CD14-positive monocyte (primary cell): ENCODE results near the gene NUMBL. TPM values are rescaled to one million over a fixed set of nuclear protein-coding genes. Genes with fewer than 3 reads are reported as not detected.

ENCODE experiments used
- DNase-seq, 3 donors: peaks; one replicate each; pipeline ENCODE4 v3.0.0-alpha.2; 2011 to 2022
- H2AFZ ChIP-seq: 2 replicates; pipeline ENCODE4 v1.6.0; 2012; ENCODE audit warnings: mild to moderate bottlenecking, low read depth, low read length, inconsistent platforms; ENCODE audit not compliant: insufficient read depth, poor library complexity, severe bottlenecking
- H3K27ac ChIP-seq, 2 donors: 1 replicate in 1 of 2; 2 replicates in 1 of 2; pipeline ENCODE4 v1.5.1; 2012 to 2013; ENCODE audit warnings: low read length in 2 of 2, control low read depth in 1 of 2, inconsistent platforms in 1 of 2, low read depth in 1 of 2, mild to moderate bottlenecking in 1 of 2
- H3K27me3 ChIP-seq, 2 donors: one replicate each; pipeline versions ENCODE4 v1.6.0 to v1.6.1; 2011 to 2013; ENCODE audit warnings: low read length in 2 of 2; ENCODE audit not compliant: control insufficient read depth in 2 of 2, insufficient read depth in 2 of 2
- H3K36me3 ChIP-seq, 2 donors: replicated peaks in 1 of 2; 1 replicate in 1 of 2; 2 replicates in 1 of 2; pipeline versions ENCODE4 v1.5.1 to v1.6.1; 2012 to 2013; ENCODE audit warnings: low read length in 2 of 2, control low read depth in 1 of 2, inconsistent platforms in 1 of 2, mild to moderate bottlenecking in 1 of 2; ENCODE audit not compliant: insufficient read depth in 2 of 2, control insufficient read depth in 1 of 2
- H3K4me1 ChIP-seq, 2 donors: 1 replicate in 1 of 2; 2 replicates in 1 of 2; pipeline versions ENCODE4 v1.5.1 to v1.6.1; 2012 to 2013; ENCODE audit warnings: low read length in 2 of 2, control low read depth in 1 of 2, inconsistent platforms in 1 of 2, mild to moderate bottlenecking in 1 of 2, moderate library complexity in 1 of 2; ENCODE audit not compliant: insufficient read depth in 2 of 2, control insufficient read depth in 1 of 2
- H3K4me2 ChIP-seq: replicated peaks from 2 replicates; pipeline ENCODE3; 2012; ENCODE audit warnings: low read length, moderate library complexity, mild to moderate bottlenecking; ENCODE audit not compliant: poor library complexity, severe bottlenecking; ENCODE audit errors: extremely low read depth
- H3K4me3 ChIP-seq, 3 experiments: fragments of 200-600 bp in 1 of 3; sonication (generic) in 1 of 3; replicated peaks in 1 of 3; 1 replicate in 2 of 3; 2 replicates in 1 of 3; pipeline ENCODE4 v1.5.1; 2011 to 2013; ENCODE audit warnings: low read length in 3 of 3, mild to moderate bottlenecking in 3 of 3, control low read depth in 2 of 3, low read depth in 2 of 3, inconsistent platforms in 1 of 3, moderate library complexity in 1 of 3
- H3K79me2 ChIP-seq: 2 replicates; pipeline ENCODE4 v1.6.0; 2012; ENCODE audit warnings: mild to moderate bottlenecking, control low read depth, inconsistent platforms, low read length, moderate library complexity; ENCODE audit not compliant: insufficient read depth
- H3K9ac ChIP-seq: 2 replicates; pipeline ENCODE4 v1.6.0; 2017; ENCODE audit warnings: low read length, mild to moderate bottlenecking; ENCODE audit not compliant: insufficient read depth, poor library complexity, severe bottlenecking
- H3K9me3 ChIP-seq, 2 donors: replicated peaks in 1 of 2; 1 replicate in 1 of 2; 2 replicates in 1 of 2; pipeline versions ENCODE4 v1.5.1 to v1.6.1; 2012 to 2013; ENCODE audit warnings: low read length in 2 of 2, control low read depth in 1 of 2; ENCODE audit not compliant: control insufficient read depth in 1 of 2, insufficient read depth in 1 of 2
- H4K20me1 ChIP-seq: 2 replicates; pipeline ENCODE4 v1.6.0; 2012; ENCODE audit warnings: mild to moderate bottlenecking, low read length, control low read depth, moderate library complexity; ENCODE audit not compliant: insufficient read depth
- H3K27ac Mint-ChIP-seq, 7 donors: one replicate each; pipeline ENCODE4 v1.8.0; 2020; ENCODE audit warnings: mild to moderate bottlenecking in 7 of 7, mixed read lengths in 7 of 7, moderate library complexity in 6 of 7, inconsistent platforms in 2 of 7
- H3K27me3 Mint-ChIP-seq, 3 donors: one replicate each; pipeline ENCODE4 v1.8.0; 2021 to 2022; ENCODE audit warnings: low read depth in 3 of 3, mild to moderate bottlenecking in 3 of 3, mixed read lengths in 3 of 3, moderate library complexity in 3 of 3, inconsistent platforms in 1 of 3
- H3K36me3 Mint-ChIP-seq, 2 donors: one replicate each; pipeline ENCODE4 v1.8.0; 2020; ENCODE audit warnings: mixed read lengths in 2 of 2, inconsistent platforms in 1 of 2, mild to moderate bottlenecking in 1 of 2
- H3K4me1 Mint-ChIP-seq: one replicate; pipeline ENCODE4 v1.8.0; 2020; ENCODE audit warnings: mild to moderate bottlenecking, mixed read lengths
- H3K4me3 Mint-ChIP-seq, 2 donors: one replicate each; pipeline ENCODE4 v1.8.0; 2020; ENCODE audit warnings: mild to moderate bottlenecking in 2 of 2, mixed read lengths in 2 of 2, moderate library complexity in 1 of 2
- H3K9me3 Mint-ChIP-seq, 7 donors: one replicate each; pipeline ENCODE4 v1.8.0; 2020 to 2022; ENCODE audit warnings: mixed read lengths in 7 of 7, mild to moderate bottlenecking in 6 of 7, moderate library complexity in 6 of 7, inconsistent platforms in 2 of 7
- WGBS: methylation state at CpG from one replicate; pipeline ENCODE4 v1.1.5; 2013; ENCODE audit warnings: missing lambda C conversion rate; ENCODE audit not compliant: insufficient coverage; 5-methylcytosine and 5-hydroxymethylcytosine counted together
- intact Hi-C, 2 donors: fragments of 100-400 bp; cut with micrococcal nuclease; formaldehyde crosslinking; loops; one replicate each; pipeline versions ENCODE4 v1.15.0 to v1.15.1; 2023
- polyA plus RNA-seq, 3 donors: library from polyadenylated mRNA; depleted of rRNA in 1 of 3; unstranded in 2 of 3; stranded (reverse) in 1 of 3; fragments of 300-500 nt in 2 of 3; fragments of >200 nt in 1 of 3; fragmentation: Illumina TruSeq in 2 of 3; gene quantifications; 1 replicate in 2 of 3; 2 replicates in 1 of 3; pipeline ENCODE4 v1.2.3, GENCODE V29; 2012 to 2021
- TF ChIP-seq, protein P1 (sequence below): fragments of 200-600 bp; IDR thresholded peaks from one replicate; pipeline ENCODE4 v1.8.0; 2022; ENCODE audit warnings: antibody characterized with exemption, mild to moderate bottlenecking

The NUMBL gene
- polyA plus RNA-seq, 3 donors: 0.12 to 7.2 (median 0.45) TPM

DNA sequence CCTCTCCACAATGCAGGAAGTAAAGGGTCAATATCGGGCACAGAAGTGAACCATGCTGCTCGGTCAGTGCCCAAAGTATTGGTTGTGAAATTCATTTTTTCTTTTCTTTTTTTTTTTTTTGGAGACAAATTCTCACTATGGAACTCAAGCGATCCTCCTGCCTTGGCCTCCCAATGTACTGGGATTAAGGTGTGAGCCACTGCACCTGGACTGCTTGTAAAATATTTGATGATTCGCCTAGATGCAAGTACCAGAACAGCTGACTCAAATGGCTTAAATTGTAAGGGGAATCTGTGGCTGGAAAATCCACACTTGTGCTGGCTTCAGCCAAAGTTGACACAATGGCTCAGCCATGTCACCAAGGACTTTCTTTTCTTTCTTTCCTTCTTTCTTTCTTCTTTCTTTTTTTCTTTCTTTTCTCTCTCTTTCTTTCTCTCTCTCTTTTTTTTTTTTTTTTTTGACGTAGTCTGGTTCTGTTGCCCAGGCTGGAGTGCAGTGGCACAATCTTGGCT lies 43.7 kb downstream of the NUMBL start:
- Mint-ChIP-seq H3K4me1 (no peaks in the 10 kb centered on the region), H3K4me3 (peak overlapping the region in 1 of 2 donors; percentile 6), H3K9me3 (peaks cover 0 to 2% (median 0%) of the 10 kb centered on the region in 7 donors), H3K36me3 (no peaks in the 10 kb centered on the region), H3K27me3 (peaks cover 2 to 12% (median 4%) of the 10 kb centered on the region in 3 donors), H3K27ac (peak overlapping the region in 1 of 7 donors; percentile 11)
- H3K9ac ChIP-seq: no peak overlapping the region
- H3K79me2 ChIP-seq: no peaks in the 10 kb centered on the region
- no CpG with 5 or more reads among the region's 5 CpGs for WGBS
- TF ChIP-seq, protein P1, sequence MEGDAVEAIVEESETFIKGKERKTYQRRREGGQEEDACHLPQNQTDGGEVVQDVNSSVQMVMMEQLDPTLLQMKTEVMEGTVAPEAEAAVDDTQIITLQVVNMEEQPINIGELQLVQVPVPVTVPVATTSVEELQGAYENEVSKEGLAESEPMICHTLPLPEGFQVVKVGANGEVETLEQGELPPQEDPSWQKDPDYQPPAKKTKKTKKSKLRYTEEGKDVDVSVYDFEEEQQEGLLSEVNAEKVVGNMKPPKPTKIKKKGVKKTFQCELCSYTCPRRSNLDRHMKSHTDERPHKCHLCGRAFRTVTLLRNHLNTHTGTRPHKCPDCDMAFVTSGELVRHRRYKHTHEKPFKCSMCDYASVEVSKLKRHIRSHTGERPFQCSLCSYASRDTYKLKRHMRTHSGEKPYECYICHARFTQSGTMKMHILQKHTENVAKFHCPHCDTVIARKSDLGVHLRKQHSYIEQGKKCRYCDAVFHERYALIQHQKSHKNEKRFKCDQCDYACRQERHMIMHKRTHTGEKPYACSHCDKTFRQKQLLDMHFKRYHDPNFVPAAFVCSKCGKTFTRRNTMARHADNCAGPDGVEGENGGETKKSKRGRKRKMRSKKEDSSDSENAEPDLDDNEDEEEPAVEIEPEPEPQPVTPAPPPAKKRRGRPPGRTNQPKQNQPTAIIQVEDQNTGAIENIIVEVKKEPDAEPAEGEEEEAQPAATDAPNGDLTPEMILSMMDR: no peak
- no peak overlapping the region for H2AFZ ChIP-seq
- no peaks in the 10 kb centered on the region for H3K27me3 ChIP-seq
- no peaks in the 10 kb centered on the region for H4K20me1 ChIP-seq
- no peaks in the 10 kb centered on the region for H3K36me3 ChIP-seq
- H3K4me1 ChIP-seq: no peaks in the 10 kb centered on the region
- H3K4me2 ChIP-seq: no peak overlapping the region
- no peak for DNase-seq
- H3K27ac ChIP-seq: no peak overlapping the region
- no peak overlapping the region for H3K4me3 ChIP-seq
- intact Hi-C loops: no loop called here
- H3K9me3 ChIP-seq: no peaks in the 10 kb centered on the region

DNA sequence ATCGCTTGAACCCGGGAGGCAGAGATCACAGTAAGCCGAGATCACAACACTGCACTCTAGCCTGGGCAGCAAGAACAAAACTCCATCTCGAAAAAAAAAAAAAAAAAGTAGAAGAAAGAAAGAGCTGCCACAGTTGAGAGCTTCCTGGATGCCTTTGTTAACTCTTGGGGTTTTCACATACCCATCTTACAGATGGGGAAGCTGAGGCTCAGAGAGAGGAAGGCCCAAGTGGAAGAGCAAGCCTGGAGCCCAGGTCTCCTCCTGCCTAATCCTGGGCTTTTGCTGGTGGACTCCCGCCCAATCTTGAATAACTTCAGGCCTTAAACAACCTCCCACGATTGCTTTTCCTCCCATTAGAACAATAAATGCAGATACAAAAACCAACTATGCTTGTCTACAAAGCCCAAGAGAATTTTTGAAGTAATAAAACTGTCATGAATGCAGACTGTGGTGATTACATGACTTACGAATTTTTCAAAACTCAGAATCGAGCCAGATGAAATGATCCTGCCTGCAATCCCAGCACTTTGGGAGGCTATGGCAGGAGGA lies 47.6 kb downstream of the NUMBL start:
- Histone ChIP-seq H3K27ac (no peak overlapping the region), H4K20me1 (no peaks in the 10 kb centered on the region), H2AFZ (no peak overlapping the region), H3K36me3 (no peaks in the 10 kb centered on the region), H3K4me3 (no peak overlapping the region), H3K79me2 (no peaks in the 10 kb centered on the region), H3K9ac (no peak overlapping the region), H3K4me2 (no peak overlapping the region), H3K27me3 (no peaks in the 10 kb centered on the region), H3K4me1 (no peaks in the 10 kb centered on the region), H3K9me3 (no peaks in the 10 kb centered on the region)
- H3K9me3 Mint-ChIP-seq: peaks cover 0 to 2% (median 0%) of the 10 kb centered on the region in 7 donors
- WGBS: 100% methylated on average over 2 of the region's 8 CpGs
- H3K27ac Mint-ChIP-seq: no peak overlapping the region
- DNase-seq: no peak
- intact Hi-C loops: no loop called here
- no peak overlapping the region for H3K4me3 Mint-ChIP-seq
- H3K36me3 Mint-ChIP-seq: no peaks in the 10 kb centered on the region
- H3K4me1 Mint-ChIP-seq: peaks cover 4% of the 10 kb centered on the region
- TF ChIP-seq, protein P1: no peak
- peaks cover 6 to 12% (median 8%) of the 10 kb centered on the region in 3 donors for H3K27me3 Mint-ChIP-seq
